ENCODE measurements around the gene IFRD1.

The IFRD1 gene

DNA sequence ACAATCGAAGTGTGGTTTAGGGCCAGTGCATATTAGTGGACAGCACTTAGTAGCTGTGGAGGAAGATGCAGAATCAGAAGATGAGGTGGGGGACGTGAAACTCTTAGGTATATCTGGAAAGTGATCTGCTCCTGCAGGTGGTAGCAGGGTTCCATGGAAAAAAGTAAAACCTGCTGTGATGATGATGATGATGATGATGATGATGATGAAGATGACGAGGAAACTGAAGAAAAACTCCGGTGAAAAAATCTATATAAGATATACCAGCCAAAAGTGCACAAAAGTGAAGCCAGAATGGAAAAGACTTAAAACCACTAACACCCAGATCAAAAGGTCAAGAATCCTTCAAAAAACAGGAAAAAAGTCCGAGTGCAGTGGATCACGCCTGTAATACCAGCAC lies 70.5 kb downstream of the IFRD1 start:
- DNase-seq: no peak

DNA sequence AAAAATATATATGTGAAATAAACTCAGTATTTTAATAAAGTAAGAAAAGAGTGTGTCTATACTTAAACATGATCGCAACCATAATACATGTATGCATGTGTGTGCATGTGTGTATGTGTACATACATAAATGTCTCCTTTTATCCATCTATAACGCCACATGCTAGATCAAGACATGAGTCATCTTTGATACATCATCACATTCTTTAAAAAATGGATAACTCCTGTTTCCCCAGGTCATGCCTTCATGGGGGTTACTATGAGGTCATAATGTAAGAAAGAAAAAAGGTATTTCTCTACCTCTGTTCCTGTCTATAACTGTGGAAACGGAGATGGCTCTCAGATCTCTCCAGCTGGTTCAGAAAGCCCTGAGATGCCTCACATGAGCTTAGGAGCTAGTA lies 71.7 kb downstream of the IFRD1 start:
- no peak for DNase-seq

- no peak for DNase-seq
These were observed 73.6 kb downstream of the IFRD1 start for GRCh38 chr7:112523871-112524270.
